Fibroblast of gingiva (primary cell): ENCODE measurements around the gene SGCD.

Experiments
- DNase-seq: peaks from one replicate; pipeline ENCODE4 v3.0.0-alpha.2; 2011; ENCODE audit warnings: low read depth

SGCD gene

GRCh38 chr5:156691572-156691971, 364.6 kb downstream of the SGCD start:
- DNase-seq, result no peak

- no peak for DNase-seq
These were observed 366.1 kb downstream of the SGCD start for GRCh38 chr5:156693113-156693512.

GRCh38 chr5:156694598-156694997, 367.6 kb downstream of the SGCD start:
- no peak for DNase-seq

DNA sequence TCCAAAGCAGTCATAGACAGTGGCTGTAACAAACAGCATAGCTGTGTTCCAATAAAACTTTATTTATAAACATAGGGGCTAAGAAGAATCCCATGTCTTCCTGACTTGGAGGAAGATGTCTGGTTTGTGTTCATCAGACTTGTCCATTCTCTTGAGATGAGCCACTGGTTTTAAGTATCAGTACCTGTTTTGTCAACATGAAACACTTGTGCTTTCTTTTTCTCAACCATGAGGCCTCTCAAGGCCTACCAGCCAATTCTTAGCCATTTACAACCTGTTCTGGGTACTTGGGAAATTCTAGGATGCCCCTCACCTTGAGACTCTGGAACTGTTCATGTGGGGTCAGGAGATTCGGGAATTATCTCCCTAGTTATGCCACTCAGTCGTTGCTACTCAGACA, 368.8 kb downstream of the SGCD start:
- no peak for DNase-seq

GRCh38 chr5:156698323-156698722, 371.4 kb downstream of the SGCD start:
- no peak for DNase-seq

GRCh38 chr5:156699147-156699546, 372.2 kb downstream of the SGCD start:
- no peak for DNase-seq

DNA sequence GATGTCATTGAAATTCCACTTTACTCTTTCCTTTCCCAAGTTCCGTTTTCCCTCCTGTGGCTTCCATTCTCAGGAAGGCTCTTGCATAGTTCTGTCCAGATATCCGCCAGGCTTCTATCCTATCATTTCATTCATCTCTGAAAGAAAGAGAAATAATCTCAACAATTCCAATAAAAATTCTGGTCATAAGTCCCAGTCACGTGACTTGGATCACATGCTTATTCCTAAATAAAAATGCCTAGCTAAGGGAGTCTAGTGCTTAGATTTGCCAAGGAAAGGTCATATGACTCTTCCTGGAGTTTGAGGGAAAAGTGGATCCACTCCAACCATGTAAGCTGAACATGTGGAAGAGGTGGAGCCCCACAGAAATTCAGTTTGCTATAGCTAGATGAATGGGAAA, 377.2 kb downstream of the SGCD start:
- no peak for DNase-seq

DNA sequence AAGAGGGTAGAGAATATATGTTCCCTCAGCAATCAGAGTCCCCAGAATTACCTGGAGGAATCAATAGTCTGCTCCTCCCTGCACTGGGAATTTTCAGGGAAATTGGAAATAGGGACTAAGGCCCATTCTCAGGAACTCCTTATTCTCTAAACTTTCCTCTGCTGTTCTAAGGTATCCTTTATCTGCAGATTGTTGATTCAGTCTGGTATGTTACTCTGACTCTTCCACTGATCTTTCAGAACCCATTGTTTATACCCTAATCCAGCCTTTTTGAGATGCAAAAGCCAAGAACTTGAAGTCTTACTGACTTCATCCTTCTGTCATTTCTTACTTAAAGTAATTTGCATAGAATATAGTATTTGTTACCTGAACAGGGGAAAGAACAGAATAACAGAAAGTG, 379.7 kb downstream of the SGCD start:
- no peak for DNase-seq

GRCh38 chr5:156707750-156708149, 380.8 kb downstream of the SGCD start:
- DNase-seq, result no peak

DNA sequence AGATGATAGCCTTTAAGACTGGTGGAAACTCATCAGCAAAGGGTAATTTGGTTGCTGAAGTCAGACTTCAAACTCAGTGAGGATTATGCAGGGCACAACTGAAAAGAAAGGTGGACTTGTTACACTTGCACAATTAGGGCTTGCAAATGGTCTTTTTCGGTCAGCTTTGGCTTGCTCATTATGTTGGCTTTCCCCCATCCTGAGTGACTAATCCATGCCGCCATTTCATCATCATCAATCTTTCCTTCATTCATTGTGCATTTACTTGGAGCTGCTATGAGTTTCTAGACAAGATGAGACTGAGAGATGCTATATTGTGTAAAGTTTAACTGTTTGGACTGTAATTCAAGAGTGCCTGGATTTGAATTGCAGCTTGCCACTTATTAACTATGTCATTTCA, 388.3 kb downstream of the SGCD start:
- DNase-seq, result no peak

DNA sequence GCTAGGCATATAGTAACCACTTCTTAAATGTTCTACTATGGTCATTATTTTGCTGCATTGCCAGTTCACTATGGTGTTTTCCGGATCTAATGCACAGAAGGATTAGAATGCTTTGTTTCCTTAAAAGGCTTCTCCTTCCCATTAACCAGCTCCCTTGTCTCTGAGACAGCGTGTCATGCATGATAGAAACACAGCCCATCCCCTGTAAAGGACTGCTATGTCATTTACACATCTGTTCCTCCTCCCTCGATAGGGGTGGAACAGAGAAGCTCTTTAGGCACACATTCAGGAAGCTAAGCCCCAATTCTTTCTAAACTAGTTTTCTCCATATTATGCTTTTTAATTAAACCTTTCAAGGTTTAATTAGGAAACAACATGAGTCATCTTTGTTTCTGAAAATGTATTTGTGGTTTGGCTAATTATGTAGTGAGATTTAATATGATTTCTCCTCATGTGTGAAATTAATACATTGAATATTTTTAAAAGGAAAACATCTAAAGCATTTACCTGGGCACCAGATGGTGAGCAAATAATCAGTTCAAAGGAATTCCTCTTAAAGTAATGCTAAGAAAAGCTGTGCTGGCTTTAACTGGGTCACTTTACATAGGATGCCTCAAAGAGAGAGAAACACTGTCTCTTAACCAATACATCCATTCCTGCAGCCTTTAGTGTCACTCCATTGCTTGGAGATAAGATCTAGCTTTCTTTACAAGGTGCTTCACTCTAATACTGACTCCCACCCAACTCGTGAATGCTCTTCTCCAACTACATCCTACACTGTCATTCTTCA, 389.8 kb downstream of the SGCD start:
- no peak for DNase-seq

GRCh38 chr5:156718985-156719384, 392.0 kb downstream of the SGCD start:
- no peak for DNase-seq

DNA sequence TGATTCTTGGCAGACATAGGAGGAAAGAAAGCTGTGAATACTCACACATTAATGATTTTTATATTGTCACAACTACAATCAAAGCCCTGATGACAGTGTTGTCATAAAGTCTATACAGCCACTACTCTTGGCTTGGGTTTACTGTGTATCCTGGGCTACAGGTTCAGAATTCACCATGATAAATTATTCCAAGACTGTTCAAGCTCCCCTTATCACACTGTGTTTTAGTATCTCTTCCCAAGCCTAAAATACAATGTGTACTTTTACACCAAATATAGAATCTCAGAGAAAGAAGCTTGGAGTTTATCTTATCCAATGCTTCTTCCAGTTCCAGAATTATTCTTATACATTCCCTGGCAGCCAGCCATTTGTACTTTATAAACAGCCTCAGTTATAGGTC, 395.4 kb downstream of the SGCD start:
- DNase-seq, result no peak

DNA sequence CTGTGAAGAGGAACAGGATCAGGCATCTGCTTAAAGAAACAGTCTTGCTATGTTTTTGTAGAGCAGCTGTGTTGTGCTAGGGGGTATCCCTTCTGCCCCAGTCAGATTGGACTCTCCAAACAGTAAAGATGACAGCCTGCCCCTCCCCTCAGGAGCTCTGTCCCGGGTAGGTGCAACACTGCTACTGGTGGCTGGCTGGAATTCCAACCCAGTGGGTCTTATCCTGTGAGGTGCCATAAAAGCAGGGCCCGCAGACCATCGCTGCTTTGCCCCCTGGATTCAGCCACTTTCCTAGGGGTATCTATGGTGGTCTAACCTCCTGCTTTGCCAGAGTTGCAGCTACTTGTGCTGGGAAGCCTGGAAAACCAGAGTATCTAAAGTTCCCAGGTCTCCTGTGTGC, 408.5 kb downstream of the SGCD start:
- no peak for DNase-seq

DNA sequence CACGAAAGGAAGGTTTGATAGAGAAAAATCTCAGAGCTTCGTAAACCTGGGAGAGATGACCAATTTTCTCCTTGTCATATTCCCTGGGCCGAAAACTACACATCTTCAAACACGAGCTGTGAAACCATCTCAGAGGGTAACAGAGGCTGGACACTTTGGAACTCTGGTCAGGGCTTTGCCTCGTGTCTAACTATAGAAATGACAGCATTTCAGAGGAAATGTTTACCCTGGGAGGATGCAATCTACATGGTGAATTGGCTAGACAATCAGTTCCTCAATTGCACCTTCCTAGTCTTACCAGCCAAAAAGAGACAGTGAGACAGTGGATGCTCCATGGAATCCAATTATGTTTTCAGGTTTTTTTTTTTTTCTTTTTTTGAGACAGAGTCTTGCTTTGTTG, 414.6 kb downstream of the SGCD start:
- DNase-seq, result no peak

- no peak for DNase-seq
These were observed 426.9 kb downstream of the SGCD start for GRCh38 chr5:156753846-156754245.

DNA sequence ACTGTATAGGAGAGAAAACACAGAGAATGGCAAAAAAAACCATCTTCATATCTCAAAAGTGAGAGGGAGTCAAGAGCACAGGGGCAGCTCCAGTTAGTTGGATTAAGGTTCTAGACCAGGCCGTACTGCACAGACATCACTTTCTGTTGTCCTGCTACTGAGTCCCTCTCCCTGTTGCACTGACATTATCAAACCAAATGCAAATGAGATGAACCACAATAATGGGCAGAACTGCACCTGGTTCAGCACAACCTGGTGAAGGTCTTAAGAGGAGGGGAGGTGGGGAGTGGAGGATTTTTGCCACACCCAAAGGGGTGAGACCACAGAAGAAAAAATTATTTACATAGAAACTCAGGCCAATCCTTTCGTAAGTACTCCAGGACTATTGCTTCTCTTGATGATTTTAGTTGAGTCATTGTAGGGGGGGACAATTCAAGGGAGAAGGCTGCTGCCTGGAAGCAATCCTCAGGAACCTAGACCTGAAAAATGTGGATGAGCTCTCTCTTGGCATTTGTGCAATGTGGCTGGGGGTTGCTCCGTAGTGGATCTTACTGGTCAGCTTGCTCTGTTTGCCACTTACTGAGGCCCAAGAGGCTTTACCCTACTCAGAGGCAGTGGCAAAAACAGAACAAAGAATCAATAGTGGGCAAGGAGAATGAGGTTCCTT, 428.6 kb downstream of the SGCD start:
- no peak for DNase-seq

- DNase-seq, result no peak
These were observed 431.2 kb downstream of the SGCD start for GRCh38 chr5:156758011-156758791.

DNA sequence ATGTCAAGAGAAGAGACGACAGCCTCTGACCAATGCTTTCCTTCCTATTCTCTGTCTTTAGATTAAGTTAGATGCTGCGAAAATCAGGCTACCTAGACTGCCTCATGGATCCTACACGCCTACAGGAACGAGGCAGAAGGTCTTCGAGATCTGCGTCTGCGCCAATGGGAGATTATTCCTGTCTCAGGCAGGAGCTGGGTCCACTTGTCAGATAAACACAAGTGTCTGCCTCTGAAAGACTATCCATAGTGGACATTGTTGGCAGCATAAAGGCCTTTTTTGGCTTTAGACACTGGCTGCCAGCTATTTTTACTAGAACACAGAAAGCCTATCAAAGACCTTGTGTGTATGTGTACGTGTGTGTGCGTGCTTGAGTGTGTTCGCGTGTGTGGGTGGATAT, 432.2 kb downstream of the SGCD start:
- no peak for DNase-seq

- no peak for DNase-seq
These were observed 435.8 kb downstream of the SGCD start for GRCh38 chr5:156762771-156763170.

DNA sequence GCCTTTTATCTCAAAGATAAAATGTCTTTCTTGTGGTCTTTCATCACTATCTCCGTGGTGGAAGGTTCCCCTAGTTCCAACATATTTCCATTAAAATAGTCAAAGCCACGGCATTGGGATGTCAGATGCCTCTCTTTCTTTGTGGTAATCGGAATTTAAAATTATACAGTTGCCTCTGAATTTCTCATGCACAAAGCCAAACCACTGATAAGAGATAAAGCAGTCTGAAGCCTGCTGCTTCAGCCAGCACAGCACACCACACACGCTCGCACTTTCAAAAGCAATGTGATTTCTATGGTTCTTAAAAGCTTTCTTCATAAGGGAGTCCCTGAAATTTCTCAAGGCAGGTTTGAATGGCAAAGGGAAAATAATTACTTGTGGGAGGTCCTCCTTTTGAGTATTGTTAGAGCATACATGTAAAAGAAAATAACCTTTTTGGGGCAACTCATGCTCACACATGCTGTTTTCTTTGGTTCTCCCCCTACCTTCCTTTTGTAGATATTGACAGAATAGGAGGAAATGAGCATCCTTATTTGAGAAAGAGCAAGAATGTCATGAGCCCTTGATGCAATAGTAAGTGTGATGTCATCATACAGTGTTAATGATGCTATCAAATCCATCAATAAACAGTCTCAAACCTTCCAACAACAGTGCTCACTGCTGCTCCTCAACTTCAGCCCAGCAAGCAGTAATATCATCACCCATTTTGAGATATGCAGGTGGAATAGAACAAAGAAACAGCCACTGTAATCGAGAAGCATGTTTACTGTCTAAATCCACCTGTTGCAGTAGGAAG, 437.4 kb downstream of the SGCD start:
- DNase-seq, result no peak

DNA sequence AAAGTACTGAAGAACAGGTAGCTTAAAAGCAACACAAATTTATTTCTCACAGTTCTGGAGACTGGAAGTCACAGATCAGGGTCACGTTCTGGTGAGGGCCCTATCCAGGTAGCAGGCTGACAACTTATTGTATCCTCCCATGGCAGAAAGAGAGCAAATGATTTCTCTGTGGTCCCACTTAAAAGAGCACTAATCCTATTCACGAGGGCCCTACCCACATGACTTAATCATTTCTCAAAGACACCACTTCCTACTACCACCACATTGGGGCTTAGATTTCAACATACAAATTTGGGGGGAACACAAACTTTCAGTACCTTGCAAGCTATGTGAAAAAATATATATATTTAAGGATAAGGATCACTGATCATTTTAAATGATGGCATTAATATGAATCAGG, 447.3 kb downstream of the SGCD start:
- no peak for DNase-seq
